Subcutaneous preadipocyte (primary cell): ENCODE data around the gene CASP9. TPM values are rescaled to one million over a fixed set of nuclear protein-coding genes. Genes with fewer than 3 reads are reported as not detected.

Experiments
- small RNA-seq: library from RNA; depleted of rRNA; stranded (forward); fragments of <200 nt; gene quantifications from one replicate; pipeline ENCODE3, GENCODE V24; 2012
- total RNA-seq: library from RNA; depleted of rRNA; stranded (reverse); fragments of >200 nt; gene quantifications from 2 replicates; pipeline ENCODE4 v1.2.3, GENCODE V29; 2012

CASP9 gene
- 3.9 and 6.6 TPM in 2 replicates for total RNA-seq

GRCh38 chr1:15524021-15524282 is at the start of gene CASP9:
TSS of gene CASP9 (minus strand) at chr1:15524215. CDS start at chr1:15524200, 15 bp downstream.

GRCh38 chr1:15526490-15527339 is 2.7 kb upstream of the CASP9 start, which contains the start of gene DNAJC16:
TSS of gene DNAJC16 (plus strand) at chr1:15526848. CDS start at chr1:15529106, 2,258 bp downstream.

GRCh38 chr1:15475752-15476314 is 48.2 kb downstream of the CASP9 start, which contains the start of gene CELA2B:
TSS of gene CELA2B (plus strand) at chr1:15476104. CDS start at chr1:15476126, 22 bp downstream.

DNA sequence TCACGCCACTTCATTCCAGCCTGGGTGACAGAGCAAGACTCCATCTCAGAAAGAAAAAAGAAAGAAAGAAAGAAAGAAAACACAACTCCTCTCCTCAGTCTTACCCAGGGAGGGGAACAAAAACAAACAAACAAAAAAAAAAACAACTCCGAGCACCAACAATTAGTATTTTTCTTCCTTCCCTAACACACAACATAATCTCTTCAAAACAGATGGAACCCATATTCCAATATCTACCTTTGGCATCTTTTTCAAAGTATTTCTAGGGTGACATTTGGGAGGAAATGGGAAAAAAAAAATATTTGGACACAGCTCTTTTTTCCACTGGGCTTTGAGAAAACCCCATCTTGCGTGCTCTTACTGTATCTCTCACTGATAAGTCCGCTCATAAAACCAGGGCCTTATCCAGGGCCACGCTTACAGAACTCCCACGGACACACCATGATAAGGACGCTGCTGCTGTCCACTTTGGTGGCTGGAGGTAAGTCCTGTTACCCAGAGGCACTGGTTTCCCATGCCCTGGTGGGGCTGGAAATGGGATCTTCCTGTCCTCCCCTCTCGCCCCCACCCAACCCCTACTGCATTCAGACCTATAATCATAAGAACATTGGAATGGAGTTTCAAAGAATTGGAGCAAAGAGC is 67.6 kb downstream of the CASP9 start, which contains the start of gene CELA2A:
CELA2A (plus strand) TSS at position 420 of the 642 bp plus-strand sequence; CDS start at position 442, 22 bp downstream.

Small RNA genes within 50 kb of the gene (small RNA-seq; reads per million reads assigned to genes)
- 2.3 reads per million, percentile 82 among the genes with 10 or more reads in this experiment for gene SCARNA21B

Other genes starting within 250 kb of the CASP9 start
- gene EFHD2, start 114.3 kb downstream of the CASP9 start, total RNA-seq: 36.4 and 108 TPM in 2 replicates
- not detected in 2 replicates for gene CTRC, start 85.8 kb downstream of the CASP9 start, total RNA-seq
- not detected in 2 replicates for gene CELA2A, start 67.5 kb downstream of the CASP9 start, total RNA-seq
- gene CELA2B, start 48.1 kb downstream of the CASP9 start, total RNA-seq: not detected in 2 replicates
- gene DNAJC16, start 2.6 kb upstream of the CASP9 start, total RNA-seq: 15.1 and 20.9 TPM in 2 replicates
- gene AGMAT, start 60.8 kb upstream of the CASP9 start, total RNA-seq: 2.2 and 2.9 TPM in 2 replicates
- 26.6 and 28.3 TPM in 2 replicates for gene DDI2, start 93.2 kb upstream of the CASP9 start, total RNA-seq
- 69.0 and 81.2 TPM in 2 replicates for gene PLEKHM2, start 160.1 kb upstream of the CASP9 start, total RNA-seq
- 0.39 and 0.73 TPM in 2 replicates for gene SLC25A34, start 212.0 kb upstream of the CASP9 start, total RNA-seq
- gene TMEM82, start 218.3 kb upstream of the CASP9 start, total RNA-seq: not detected in 2 replicates
- 11.0 and 17.0 TPM in 2 replicates for gene FBLIM1, start 234.6 kb upstream of the CASP9 start, total RNA-seq